Hematopoietic multipotent progenitor cell (in vitro differentiated cells): Measurements from ENCODE around the gene PIWIL1. TPM values are rescaled to one million over a fixed set of nuclear protein-coding genes. Genes with fewer than 3 reads are reported as not detected.

ENCODE experiments used
- DNase-seq, 3 donors: peaks; one replicate each; pipeline ENCODE4 v3.0.0-alpha.2; 2011 to 2015; ENCODE audit warnings: low read depth in 2 of 3, low spot score in 2 of 3
- total RNA-seq: library from RNA; depleted of rRNA; stranded (reverse); fragments of >200 nt; gene quantifications from one replicate; pipeline ENCODE4 v1.2.3, GENCODE V29; 2012

Gene PIWIL1
- total RNA-seq, 1 donor = not detected

DNA sequence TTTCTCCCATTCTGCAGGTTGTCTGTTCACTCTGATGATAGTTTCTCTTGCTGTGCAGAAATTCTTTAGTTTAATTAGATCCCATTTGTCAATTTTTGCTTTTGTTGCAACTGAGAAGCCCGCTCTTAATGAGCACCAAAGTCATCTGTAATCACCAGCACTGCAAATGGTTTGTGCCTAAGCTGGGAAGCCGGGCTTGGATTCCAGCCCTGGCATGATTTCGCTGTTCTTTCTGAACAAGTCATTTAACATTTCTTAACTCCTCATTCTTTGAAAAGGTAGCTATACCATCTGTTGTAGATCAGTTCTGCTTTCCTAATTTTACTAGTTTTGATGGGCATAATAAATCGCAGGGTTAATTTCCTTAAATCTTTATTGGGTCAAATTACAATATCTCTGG, 32.1 kb downstream of the PIWIL1 start:
- DNase-seq = no peak

DNA sequence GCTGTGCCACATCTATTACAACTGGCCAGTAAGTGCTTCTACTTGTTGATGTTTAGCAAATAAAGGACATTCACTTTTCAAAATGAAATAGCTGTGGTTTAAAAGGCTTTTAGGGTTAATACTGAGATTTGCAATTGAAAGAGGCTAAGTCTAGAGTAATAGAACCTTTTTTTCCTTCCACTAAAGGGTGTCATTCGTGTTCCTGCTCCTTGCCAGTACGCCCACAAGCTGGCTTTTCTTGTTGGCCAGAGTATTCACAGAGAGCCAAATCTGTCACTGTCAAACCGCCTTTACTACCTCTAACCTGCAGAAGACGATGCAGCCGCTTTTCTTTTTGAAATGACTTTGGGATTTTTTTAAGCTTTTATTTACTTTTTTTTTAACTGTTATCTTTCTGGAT, 33.6 kb downstream of the PIWIL1 start:
- no peak for DNase-seq

DNA sequence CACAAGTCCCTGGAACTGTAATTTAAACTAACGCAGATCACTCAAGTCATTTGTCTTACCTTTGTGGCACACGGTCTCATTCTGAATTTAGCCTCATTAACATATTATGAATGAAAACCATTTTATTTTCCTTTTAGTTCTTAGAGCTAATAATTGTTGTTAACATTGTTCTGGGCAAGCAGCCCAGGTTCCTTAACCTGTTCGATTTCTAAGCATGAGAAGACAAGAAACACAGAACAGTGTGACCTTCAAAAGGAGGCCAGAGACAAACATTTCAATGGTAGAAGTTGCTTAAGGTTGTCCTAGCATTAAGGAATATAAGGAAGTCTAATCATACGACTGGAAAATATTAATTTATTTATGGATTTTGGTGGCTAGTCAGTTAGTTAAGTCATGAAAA, 35.2 kb downstream of the PIWIL1 start:
- no peak for DNase-seq

DNA sequence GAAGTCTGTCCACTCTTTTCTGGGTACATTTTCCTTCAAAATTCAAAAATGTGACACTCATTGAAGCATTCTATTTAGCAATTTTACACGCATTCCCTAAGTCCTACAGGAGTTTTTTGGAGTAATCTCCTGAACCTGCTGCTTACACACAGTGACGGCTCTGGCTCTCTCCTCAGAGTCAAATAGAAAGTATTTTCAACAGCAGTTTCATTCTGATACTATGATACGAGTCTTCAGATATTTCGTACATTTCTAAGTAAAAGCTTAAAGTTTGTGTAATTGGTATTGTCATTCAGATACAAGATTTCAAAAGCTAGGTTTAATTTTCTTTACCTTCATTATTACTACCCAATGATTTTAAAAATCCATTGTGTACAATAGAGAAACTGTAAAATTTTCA, 36.4 kb downstream of the PIWIL1 start:
- no peak for DNase-seq

DNA sequence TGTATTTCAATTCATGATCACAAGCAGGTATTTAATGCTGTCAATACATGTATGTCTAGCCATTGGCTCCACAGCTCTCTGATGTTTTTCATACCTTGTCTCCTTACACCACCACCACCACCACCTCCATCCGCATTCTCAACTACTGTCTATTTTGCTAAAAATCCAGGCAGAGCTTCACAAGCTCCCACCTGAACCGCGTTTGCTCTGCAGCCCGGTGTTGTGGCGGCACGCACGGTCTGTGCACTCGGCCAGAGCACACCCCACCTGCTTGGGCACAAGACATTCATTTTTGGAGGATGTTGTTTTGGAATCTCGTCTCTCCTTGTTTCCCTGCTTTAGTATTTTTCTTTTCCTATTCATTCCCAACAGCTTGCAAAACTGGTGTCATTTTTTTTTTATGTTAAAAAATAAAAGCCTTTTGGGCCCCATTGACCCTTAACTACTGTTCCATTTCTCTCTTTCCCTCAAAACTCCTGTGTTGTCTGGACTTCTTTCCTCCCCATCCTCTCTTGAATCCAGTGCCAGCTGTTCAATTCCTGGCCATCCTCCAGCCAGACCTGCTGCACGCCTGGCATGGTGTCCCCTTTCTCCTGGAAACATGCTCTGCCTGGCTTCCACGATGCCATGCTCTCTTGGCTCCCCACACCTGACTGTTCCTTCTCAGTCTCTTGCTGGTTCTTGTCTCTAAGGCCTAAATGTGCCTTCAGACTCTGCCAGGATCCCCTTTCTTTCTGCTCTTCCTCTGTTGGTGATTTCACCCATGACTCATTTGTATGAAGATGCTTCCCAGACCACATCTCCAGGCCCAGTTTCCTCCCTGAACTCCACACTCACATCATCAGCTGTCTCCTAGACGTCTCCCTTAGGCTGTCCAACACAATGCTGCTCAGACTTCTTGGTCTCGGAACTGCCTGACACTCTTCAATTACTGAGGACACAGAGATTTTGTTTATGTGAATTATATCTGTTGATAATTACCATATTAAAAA, 37.9 kb downstream of the PIWIL1 start:
- DNase-seq = no peak

DNA sequence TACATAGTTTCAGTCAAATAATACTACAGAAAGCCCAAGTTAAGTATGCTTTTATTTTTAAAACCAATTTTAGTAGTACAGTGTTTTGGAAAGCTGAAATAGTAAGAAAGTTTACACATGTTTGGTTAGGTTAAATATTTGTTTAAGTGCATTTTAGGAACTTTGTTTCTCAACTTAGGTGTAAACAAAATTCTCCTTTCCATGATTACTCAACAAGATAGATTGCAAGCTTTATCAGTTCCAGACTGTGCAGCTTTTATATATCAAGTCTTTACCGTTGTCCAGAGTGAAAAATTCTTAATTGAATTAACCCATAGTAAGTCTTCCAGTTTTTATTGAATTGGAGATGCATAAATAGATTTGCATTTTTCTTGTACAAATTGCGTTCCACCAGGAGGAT, 45.1 kb downstream of the PIWIL1 start:
- no peak for DNase-seq

DNA sequence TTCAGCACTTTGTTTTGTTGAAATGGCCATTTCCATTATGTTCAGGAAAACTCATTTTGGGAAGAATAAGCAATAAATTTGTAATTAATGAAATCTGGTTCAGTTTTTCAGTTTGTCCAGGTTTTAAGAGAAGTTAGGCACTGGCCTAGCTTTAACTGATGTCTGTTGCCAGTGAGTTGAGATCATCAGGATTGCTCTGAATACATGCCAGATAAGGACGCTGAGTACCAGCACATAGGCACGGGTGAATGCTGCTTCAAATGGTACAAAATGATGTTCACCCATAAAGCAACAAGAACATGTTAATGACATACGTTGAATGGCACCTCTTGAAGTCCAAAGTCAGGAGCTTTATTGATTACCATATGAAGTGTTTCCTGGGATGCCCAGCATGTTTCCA, 46.5 kb downstream of the PIWIL1 start:
- no peak for DNase-seq

DNA sequence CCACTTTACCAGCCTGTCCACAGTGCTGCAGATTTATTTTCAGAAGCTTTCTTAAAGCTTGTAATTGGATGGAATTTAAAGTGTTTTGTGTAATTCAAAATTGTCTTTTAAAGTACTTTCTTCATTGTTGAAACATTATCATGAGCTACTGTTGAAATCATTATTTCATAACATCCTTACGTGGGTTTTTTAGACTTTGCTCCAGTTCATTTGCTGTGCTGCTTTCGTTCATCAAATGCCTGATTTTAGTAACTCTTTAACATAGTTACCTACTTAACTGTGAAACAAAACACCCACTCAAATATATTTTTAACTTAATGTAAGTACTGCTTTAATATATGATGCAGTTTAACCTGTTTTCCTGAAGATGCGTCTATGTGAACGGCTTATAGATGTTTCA, 47.5 kb downstream of the PIWIL1 start:
- DNase-seq = no peak

DNA sequence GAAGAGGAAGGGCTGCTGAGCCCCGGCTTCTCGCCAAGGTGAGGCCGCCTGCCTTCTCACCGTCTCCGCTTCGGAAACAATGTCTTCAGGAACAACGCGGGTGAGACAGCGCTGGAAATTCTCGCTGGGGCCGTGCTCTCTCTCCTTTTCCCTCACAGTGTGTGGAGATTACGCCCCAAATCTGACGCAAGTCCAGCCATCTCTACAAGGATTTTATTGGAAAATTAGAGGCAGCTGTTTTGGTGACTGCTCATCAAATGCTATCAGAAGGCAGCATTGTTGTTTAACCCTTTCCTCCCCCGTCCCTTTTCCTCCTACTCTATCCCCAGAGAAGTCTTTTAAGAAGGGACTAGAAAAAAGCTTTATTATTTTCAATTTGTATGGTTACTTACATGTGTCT, 53.5 kb downstream of the PIWIL1 start:
- no peak for DNase-seq

DNA sequence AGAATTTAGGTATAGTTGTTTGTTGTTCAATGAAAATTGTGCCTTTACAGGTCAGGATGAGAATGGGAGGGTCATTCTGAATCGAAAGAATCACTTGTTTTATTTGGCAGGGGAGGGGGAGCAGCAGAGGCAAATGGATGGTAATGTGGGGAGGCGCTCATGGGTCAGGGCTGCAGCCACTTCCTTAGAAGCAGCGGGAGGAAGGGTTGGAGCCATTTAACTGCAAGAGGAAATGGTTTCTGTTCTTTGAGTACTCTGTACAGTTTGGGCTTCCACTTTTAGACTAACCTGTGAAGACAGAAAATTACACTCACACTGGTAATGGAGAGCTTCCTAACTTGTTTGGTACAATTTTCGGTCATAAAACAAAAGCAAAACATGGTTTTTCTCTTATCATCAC, 57.2 kb downstream of the PIWIL1 start:
- DNase-seq = no peak

DNA sequence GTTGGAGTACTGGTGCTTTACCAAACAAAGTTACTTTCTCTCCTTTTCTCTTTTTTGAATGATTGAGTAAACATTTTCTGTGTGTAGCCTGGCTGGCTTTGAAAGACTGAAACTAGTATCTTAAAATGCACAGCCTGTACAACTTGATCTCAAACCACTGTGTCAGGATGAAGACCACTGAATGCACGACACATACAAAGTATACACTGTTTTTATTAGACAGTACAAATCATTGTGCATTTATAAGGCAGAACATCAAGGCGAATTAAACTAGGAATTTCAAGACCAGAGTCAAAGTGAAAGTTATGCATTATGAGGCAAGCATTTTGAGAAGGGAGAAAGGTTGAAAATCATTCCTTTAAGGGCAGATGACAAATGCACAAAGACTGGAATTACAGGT, 59.0 kb downstream of the PIWIL1 start:
- no peak for DNase-seq

DNA sequence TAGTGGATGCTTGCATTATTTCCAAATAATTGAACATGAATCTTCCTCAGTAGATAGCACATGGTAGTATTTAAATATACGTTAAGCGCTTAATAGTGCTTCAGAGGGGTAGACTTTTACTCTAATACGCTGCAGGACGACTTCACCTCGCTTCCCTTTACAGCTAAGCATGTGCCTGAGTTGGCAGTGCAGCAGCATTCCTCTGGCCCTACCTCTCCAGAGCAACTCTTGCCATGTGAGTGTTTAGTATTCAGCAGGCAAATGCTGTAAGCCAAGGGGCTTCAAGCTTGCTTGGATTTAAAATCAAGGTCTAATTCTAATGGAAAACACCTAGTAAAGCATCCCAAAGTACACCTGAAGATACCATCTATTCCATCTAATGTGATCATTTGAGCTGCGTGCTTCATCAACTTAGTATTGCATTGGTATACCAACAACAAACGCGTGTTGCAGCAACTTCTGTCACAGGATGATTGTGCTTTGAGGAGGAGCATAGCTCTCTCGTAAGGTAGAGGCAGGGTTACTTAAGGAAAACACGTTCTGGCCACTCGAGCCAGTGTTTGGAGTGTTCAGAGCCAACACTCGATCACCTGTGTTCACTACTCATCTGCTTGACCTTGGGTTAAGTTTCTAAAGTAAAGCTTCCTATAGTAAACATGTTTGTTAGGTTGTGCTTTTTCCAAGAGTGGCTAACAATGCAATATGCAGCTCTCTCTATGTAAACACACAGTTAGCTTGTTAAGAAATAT, 60.6 kb downstream of the PIWIL1 start:
- no peak for DNase-seq

DNA sequence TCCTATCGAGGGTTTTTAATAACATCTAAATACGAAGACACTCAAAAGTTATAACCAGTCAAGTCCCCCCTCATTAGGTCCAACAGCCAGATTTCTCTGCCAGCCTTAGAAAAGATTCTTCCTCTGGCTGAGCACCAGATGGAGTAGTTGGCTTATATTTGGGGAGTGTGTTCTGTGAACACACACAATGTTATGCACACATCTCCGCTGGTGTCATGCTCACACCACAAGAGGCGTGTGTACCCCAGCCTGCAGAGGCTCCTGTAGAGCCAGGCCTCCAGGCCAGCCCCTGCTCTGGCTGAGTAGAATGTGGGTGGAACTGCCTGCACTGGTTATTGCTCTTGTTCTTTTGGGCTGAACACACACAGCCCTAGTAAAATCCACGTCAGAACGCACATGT, 64.0 kb downstream of the PIWIL1 start:
- peak in 2 of 3 donors; percentile 28 to 35 for DNase-seq

DNA sequence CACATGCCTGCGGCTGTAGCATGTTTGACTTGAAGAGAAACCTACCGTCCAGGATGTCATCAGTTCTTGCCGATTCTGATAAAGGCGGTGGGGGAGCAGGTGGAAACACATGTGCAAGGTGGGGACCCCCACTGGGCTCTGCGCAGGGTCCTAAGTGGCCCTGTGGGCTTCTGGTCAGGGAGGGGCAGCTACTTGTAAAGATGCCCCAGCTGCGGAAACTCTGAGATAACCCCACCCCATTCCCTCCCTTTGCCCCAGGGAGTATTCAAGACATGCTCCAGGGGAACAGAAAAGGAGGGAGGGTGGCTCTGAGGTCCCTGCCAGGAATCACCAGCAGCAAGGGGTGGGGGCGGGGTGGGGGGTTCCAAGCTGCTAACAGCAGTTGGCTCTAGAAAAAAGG, 67.6 kb downstream of the PIWIL1 start:
- no peak for DNase-seq

DNA sequence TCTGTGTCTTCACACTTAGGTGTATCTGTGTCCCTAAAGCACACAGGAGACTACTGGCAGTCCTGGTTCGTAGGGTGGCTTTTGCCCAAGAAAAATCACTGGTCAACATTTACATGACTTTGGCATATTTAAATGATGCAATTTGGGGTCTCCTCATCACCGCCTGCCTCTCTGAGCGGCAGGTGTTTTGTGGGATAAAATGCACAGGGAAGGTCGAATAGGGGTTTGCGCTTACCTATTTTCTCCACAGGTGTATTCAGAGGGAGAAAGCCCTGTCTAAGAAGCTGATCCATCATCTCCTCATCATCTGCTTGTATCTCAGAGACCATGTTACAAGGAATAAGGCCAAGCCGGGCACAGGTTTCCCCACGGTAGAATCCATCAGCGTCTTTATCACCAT, 74.7 kb downstream of the PIWIL1 start:
- no peak for DNase-seq

DNA sequence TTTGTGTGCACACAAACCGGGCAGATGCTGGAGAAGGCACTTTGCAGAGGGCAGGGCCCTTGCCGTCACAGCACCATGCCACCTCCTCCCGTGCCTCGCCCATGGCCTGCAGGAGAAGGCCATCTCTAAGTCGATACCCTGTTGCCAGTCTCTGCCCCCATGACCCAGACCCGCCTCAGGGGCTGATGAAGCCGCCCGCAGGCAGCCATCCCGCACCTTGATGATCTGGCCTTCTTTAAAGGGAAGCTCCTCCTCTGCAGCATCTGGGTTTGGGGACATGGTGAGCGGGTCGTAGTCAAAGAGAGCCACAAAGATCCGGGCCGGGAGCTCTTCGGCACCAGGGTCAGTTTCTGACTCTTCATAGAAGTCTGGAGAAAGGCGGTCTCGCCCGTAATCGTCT, 76.2 kb downstream of the PIWIL1 start:
- no peak for DNase-seq

DNA sequence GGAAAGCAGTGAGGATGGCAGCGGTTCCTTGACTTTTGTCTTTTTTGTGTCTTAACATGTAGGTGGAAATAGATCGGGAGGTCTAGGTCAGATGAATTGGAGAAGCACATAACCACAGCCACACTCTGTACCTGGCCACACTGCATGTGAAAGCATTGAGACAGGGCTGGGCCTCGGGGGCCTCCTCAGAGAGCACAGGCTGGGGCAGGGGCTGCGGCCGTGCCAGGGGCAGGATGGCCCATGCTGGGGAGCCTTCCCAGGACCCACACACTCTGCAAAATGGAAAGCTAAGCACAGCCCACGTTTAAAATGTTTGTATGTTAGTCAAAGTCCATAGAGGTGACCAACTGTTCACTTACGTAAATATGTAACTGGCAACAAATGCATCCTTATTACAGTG, 76.7 kb downstream of the PIWIL1 start:
- no peak for DNase-seq

DNA sequence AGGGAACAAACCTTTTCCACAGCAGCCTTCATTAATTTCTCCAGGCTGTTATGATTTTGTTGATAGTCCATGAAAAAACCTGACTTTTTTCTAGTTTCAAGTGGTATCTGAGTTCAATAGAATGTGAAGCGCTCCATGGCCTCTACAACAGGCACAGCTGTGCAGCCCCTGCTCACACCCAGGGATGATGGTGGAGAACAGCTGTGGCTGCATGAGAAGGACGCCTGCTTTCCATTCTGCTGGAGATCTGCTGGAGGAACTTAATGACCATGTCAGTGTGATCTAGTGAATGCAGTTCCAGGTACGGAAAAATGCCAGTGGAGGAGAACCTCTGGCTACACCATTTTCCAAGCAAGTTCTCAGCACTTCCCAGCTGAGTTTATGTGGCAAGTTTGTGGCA, 80.6 kb downstream of the PIWIL1 start:
- DNase-seq = no peak

DNA sequence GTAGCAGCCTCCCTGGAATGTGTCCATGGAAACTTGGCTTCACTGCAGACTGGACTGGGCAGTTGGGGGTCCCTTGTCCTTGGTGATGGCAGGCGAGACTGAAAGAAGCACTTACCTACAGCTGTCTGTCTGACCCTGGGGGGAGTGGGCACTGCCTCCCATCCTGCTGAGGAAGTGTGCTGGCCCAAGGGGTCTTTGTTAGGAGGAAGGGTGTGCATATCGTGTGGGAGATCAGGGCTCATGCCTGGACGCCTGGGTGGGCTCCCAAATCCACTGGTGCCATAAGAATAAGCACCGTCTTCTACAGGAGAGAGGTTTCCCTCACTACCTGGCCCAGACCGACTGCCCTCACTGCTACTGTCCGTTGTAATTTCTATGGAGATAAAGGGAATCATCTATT, 81.4 kb downstream of the PIWIL1 start:
- DNase-seq = no peak

DNA sequence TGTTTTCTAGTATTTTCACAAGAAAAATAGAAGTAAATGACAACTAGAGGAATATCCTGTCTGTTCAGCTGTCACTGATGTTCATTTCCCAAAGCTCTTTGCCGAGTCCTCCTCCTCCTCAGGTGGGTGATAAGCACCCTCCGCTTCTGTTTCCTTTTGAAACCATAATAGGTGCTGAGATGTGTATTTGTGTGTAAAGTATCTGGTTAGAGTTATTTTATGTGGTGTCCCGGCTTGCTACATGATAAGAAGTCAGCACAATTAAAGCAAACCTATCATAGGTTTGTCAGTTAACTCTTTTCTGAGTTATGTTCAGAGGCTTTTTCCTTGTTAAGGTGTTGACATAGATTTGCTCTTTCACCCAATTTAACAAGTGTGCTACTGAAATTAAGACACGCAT, 82.4 kb downstream of the PIWIL1 start:
- no peak for DNase-seq

DNA sequence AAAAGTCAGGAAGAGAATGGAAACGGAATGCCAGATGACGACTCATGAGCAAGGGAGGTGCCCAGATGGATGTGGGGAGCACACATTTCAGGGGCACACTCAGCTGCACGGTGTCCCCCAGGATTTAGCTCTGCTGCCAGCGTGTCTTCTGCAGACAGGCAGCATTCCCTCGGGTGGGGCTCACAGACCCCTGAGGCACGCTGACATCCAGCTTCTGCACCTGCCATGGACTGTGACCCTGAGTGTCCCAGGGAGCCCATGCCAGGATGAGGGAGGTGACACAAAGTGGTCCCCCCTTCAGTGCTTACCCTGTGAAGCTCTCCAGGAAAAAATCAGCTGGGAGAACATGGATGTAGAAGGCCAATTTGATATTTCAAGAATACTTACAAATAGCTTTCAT, 84.2 kb downstream of the PIWIL1 start:
- DNase-seq = no peak
